HG02943 (cell line): ENCODE measurements around the gene GRAPL.
"Not testable (repeated sequence)": the region's sequence is repeated elsewhere in the genome, so short reads cannot be mapped to it uniquely, and the experiment has no call there.

ENCODE experiments used
- ATAC-seq: cut with Tn5 transposase; IDR thresholded peaks from one replicate; pipeline ENCODE4 v1.9.1; 2021; ENCODE audit warnings: mild to moderate bottlenecking, low read depth, moderate library complexity; ENCODE audit not compliant: unreplicated experiment

GRAPL gene

GRCh38 chr17:19136138-19136537 is 8.7 kb downstream of the GRAPL start:
- ATAC-seq, result not testable (repeated sequence)

- ATAC-seq, result not testable (repeated sequence)
These were observed 9.2 kb downstream of the GRAPL start for GRCh38 chr17:19136605-19137004.

- ATAC-seq, result not testable (repeated sequence)
These were observed 10.6 kb downstream of the GRAPL start for GRCh38 chr17:19137959-19138358.

- not testable (repeated sequence) for ATAC-seq
These were observed 14.2 kb downstream of the GRAPL start for GRCh38 chr17:19141366-19142155.

- not testable (repeated sequence) for ATAC-seq
These were observed 15.0 kb downstream of the GRAPL start for GRCh38 chr17:19142419-19142818.

GRCh38 chr17:19143097-19143777 is 15.8 kb downstream of the GRAPL start:
- ATAC-seq, result not testable (repeated sequence)

GRCh38 chr17:19144373-19144772 is 17.0 kb downstream of the GRAPL start:
- not testable (repeated sequence) for ATAC-seq

GRCh38 chr17:19145471-19145870 is 18.1 kb downstream of the GRAPL start:
- ATAC-seq, result not testable (repeated sequence)

GRCh38 chr17:19150678-19151615 is 23.6 kb downstream of the GRAPL start:
- not testable (repeated sequence) for ATAC-seq

- not testable (repeated sequence) for ATAC-seq
These were observed 30.2 kb downstream of the GRAPL start for GRCh38 chr17:19157628-19158027.

- ATAC-seq, result not testable (repeated sequence)
These were observed 31.1 kb downstream of the GRAPL start for GRCh38 chr17:19158478-19158877.

GRCh38 chr17:19158938-19159337 is 31.5 kb downstream of the GRAPL start:
- ATAC-seq, result not testable (repeated sequence)

- not testable (repeated sequence) for ATAC-seq
These were observed 34.1 kb downstream of the GRAPL start for GRCh38 chr17:19161308-19162107.

- not testable (repeated sequence) for ATAC-seq
These were observed 35.2 kb downstream of the GRAPL start for GRCh38 chr17:19162384-19163216.

- ATAC-seq, result not testable (repeated sequence)
These were observed 47.0 kb downstream of the GRAPL start for GRCh38 chr17:19174422-19174821.

GRCh38 chr17:19175410-19175809 is 48.0 kb downstream of the GRAPL start:
- ATAC-seq, result peak; percentile 67

GRCh38 chr17:19181040-19181875 is 53.9 kb downstream of the GRAPL start:
- ATAC-seq, result peak; percentile 70
